Astrocyte of the cerebellum (primary cell): ENCODE data around the gene OR2Y1.

Experiments
- DNase-seq: peaks from one replicate; pipeline ENCODE4 v3.0.0-alpha.2; 2011; ENCODE audit warnings: low read depth
- H3K4me3 ChIP-seq: 2 replicates; pipeline ENCODE4 v1.5.1; 2011; ENCODE audit warnings: mild to moderate bottlenecking, low read depth, low read length, moderate library complexity
- CTCF ChIP-seq: IDR thresholded peaks from 2 replicates; pipeline ENCODE4 v1.5.1; 2012; ENCODE audit warnings: low read length, low read depth, moderate library complexity, mild to moderate bottlenecking; ENCODE audit errors: missing control alignments
- in situ Hi-C: cut with HindIII; loops from 2 replicates; pipeline ENCODE4 v1.10.0; 2017; ENCODE audit warnings: low sequenced_read_pairs

OR2Y1 gene

GRCh38 chr5:180692429-180692828 lies 47.4 kb downstream of the OR2Y1 start:
- in situ Hi-C loops = no loop called here
- no peak overlapping the region for H3K4me3 ChIP-seq
- no peak for TF ChIP-seq CTCF
- DNase-seq = no peak

GRCh38 chr5:180691046-180691445 lies 48.8 kb downstream of the OR2Y1 start:
- H3K4me3 ChIP-seq = no peak overlapping the region
- no peak for DNase-seq
- in situ Hi-C loops = no loop called here
- no peak for TF ChIP-seq CTCF

- in situ Hi-C loops = no loop called here
- no peak for DNase-seq
- no peak for TF ChIP-seq CTCF
- H3K4me3 ChIP-seq = no peak overlapping the region
Measured at GRCh38 chr5:180690562-180690961, 49.3 kb downstream of the OR2Y1 start.

DNA sequence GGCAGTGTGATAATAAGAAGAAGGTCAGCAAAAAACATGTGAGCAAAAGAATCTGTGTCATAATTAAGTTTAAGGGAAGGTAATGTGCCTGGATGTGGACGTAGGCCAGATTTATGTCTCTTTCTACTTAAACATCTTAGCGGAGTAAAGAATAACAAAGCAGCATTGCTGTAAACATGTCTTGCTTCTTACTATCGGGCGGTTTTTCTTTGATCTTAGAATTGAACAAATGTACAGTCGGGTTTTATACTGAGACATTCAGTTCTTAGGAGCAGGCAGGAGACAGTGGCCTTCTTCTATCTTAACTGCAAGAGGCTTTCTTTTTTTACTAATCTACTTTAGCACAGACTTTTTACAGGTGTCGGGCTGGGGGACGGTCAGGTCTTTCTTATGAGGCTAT lies 50.1 kb downstream of the OR2Y1 start:
- in situ Hi-C loops = no loop called here
- TF ChIP-seq CTCF = no peak
- H3K4me3 ChIP-seq = no peak overlapping the region
- DNase-seq = no peak
